GM23248 (cell line): ENCODE results near the gene PRR19. TPM values are rescaled to one million over a fixed set of nuclear protein-coding genes. Genes with fewer than 3 reads are reported as not detected.

ENCODE experiments used
- DNase-seq: peaks from one replicate; pipeline ENCODE4 v3.0.0-alpha.2; 2015
- H2AFZ ChIP-seq: fragments of 200-600 bp; sonication (generic); 2 replicates; pipeline ENCODE4 v1.6.1; 2016; ENCODE audit warnings: antibody characterized with exemption
- H3F3A ChIP-seq: fragments of 200-600 bp; sonication (generic); 2 replicates; pipeline ENCODE4 v1.6.1; 2016; ENCODE audit warnings: mild to moderate bottlenecking, antibody characterized with exemption, mixed run types; ENCODE audit not compliant: insufficient read depth
- H3K27ac ChIP-seq: fragments of 200-600 bp; sonication (generic); 2 replicates; pipeline ENCODE4 v1.5.1; 2016; ENCODE audit warnings: mild to moderate bottlenecking
- H3K27me3 ChIP-seq: fragments of 200-600 bp; sonication (generic); replicated peaks from 2 replicates; pipeline ENCODE4 v1.6.1; 2016; ENCODE audit warnings: mild to moderate bottlenecking; ENCODE audit not compliant: insufficient read depth
- H3K36me3 ChIP-seq: fragments of 200-600 bp; sonication (generic); 2 replicates; pipeline ENCODE4 v1.6.1; 2016; ENCODE audit warnings: low read depth, mild to moderate bottlenecking
- H3K4me1 ChIP-seq: fragments of 200-600 bp; sonication (generic); 2 replicates; pipeline ENCODE4 v1.6.1; 2016; ENCODE audit warnings: mild to moderate bottlenecking; ENCODE audit not compliant: insufficient read depth
- H3K4me2 ChIP-seq: fragments of 200-600 bp; sonication (generic); one replicate; pipeline ENCODE4 v1.6.1; 2016; ENCODE audit warnings: mild to moderate bottlenecking; ENCODE audit not compliant: unreplicated experiment
- H3K4me3 ChIP-seq: fragments of 200-600 bp; sonication (generic); 2 replicates; pipeline ENCODE4 v1.5.1; 2016; ENCODE audit warnings: mild to moderate bottlenecking
- H3K79me2 ChIP-seq: fragments of 200-600 bp; sonication (generic); 2 replicates; pipeline ENCODE4 v1.6.1; 2016; ENCODE audit warnings: mild to moderate bottlenecking; ENCODE audit not compliant: insufficient read depth
- H3K9ac ChIP-seq: fragments of 200-600 bp; sonication (generic); 2 replicates; pipeline ENCODE4 v1.6.1; 2016; ENCODE audit warnings: mild to moderate bottlenecking
- H3K9me2 ChIP-seq: fragments of 200-600 bp; sonication (generic); 2 replicates; pipeline ENCODE4 v1.6.1; 2016; ENCODE audit warnings: mixed run types, mild to moderate bottlenecking, moderate library complexity; ENCODE audit not compliant: insufficient read depth
- H3K9me3 ChIP-seq: fragments of 200-600 bp; sonication (generic); one replicate; pipeline ENCODE4 v1.6.1; 2017; ENCODE audit warnings: low read depth
- H4K20me1 ChIP-seq: fragments of 200-600 bp; sonication (generic); 2 replicates; pipeline ENCODE4 v1.6.0; 2016; ENCODE audit not compliant: insufficient read depth
- EZH2 ChIP-seq: fragments of 200-600 bp; sonication (generic); IDR thresholded peaks from 2 replicates; pipeline ENCODE4 v1.6.1; 2018; ENCODE audit warnings: antibody characterized with exemption, mild to moderate bottlenecking; ENCODE audit not compliant: insufficient read depth, poor library complexity, severe bottlenecking
- EZH2phosphoT487 ChIP-seq: fragments of 200-600 bp; sonication (generic); IDR thresholded peaks from 2 replicates; pipeline ENCODE4 v1.6.1; 2018; ENCODE audit warnings: antibody characterized with exemption, moderate library complexity, mild to moderate bottlenecking, low read depth; ENCODE audit not compliant: insufficient read depth
- WGBS, 2 experiments: methylation state at CpG; one replicate each; pipeline ENCODE4 v1.1.6; 2015 to 2017; ENCODE audit warnings: low lambda C conversion rate in 2 of 2, low coverage in 1 of 2; ENCODE audit errors: missing lambda C conversion rate in 2 of 2; 5-methylcytosine and 5-hydroxymethylcytosine counted together
- in situ Hi-C: fragments of 300-500 bp; cut with MboI; formaldehyde crosslinking; loops from 2 replicates; pipeline ENCODE4 v1.15.0; 2020
- polyA plus RNA-seq: library from polyadenylated mRNA; unstranded; fragments of >200 nt; fragmentation: Nextera tagmentation; extraction: Ambion mirVana; gene quantifications from 2 replicates; pipeline ENCODE4 v1.2.1, GENCODE V29; 2016
- total RNA-seq: library from RNA; depleted of rRNA; stranded (reverse); fragments of >200 nt; shearing (Covaris generic); gene quantifications from 2 replicates; pipeline ENCODE4 v1.2.3, GENCODE V29; 2014; rRNA removed

Gene PRR19, protein sequence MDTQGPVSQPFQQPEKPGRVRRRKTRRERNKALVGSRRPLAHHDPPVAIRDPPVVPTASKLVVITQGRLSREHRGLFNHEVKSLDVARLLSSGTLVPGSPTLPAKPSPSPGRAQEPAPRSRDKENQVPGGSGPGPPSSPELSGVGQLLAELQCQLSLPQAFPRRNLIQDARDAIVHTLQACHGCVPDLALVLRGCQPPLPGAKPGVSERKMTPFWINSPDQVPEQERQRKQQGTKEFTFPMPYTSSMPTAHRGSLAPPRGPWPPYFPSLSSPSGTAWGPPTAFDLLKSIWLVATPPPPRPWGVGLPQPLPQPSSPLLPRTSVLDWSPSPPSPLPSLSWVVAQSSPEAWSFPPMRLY
- total RNA-seq (1.1 TPM in 1 of 2 replicates, not detected in the other), polyA plus RNA-seq (0.84 and 1.1 TPM in 2 replicates)

DNA sequence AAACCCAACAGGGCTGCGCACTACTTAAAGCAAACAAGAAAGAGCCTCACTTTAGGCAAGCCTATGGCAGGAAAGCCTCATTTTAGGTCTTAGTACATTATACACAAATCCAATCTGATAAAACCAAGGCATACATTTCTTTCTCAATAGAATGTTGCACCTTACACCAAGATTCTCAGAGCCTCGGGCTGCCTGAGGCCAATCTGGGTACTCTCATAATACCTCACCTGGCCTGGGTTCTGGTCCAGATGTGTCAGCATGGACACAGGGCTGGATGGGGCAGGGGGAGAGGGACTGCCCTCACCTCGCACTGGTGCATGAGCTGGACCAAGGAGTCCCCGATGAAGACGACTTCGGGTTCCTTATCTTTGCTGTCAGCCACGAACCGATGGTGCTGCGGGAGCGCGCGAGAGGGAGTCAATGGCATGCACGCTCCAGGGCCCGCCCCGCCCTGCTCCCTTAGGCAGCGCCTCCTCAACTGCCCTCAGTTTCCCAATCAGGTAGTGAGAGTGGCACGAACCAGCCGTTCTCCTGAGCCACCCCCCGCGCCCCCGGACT, at the start of gene PRR19:
Gene PRR19 (plus strand): TSS at position 487 of the 558 bp plus-strand sequence. CDS start 7,453 bp downstream, outside the sequence.
- in situ Hi-C loops: no loop called here
- Histone ChIP-seq H3K9me2 (no peaks in the 10 kb centered on the region), H3K4me3 (peak within 1 kb of the TSS; percentile 74), H3K4me1 (no peaks in the 10 kb centered on the region), H3K9me3 (no peaks in the 10 kb centered on the region), H3K36me3 (no peaks in the 10 kb centered on the region), H3F3A (no peaks in the 10 kb centered on the region; the same call in 1 of the 2 replicates), H2AFZ (peak within 1 kb of the TSS; percentile 84), H3K27ac (no peak within 1 kb of the TSS), H3K4me2 (peak within 1 kb of the TSS; percentile 75), H3K9ac (peak within 1 kb of the TSS; percentile 64), H3K79me2 (no peaks in the 10 kb centered on the region), H3K27me3 (no peaks in the 10 kb centered on the region), H4K20me1 (no peaks in the 10 kb centered on the region)
- DNase-seq: peak; percentile 41
- WGBS, 2 experiments: 11 to 16% methylated on average over 16 to 21 of the region's 21 CpGs
- TF ChIP-seq EZH2 (no peak), EZH2phosphoT487 (no peak)

DNA sequence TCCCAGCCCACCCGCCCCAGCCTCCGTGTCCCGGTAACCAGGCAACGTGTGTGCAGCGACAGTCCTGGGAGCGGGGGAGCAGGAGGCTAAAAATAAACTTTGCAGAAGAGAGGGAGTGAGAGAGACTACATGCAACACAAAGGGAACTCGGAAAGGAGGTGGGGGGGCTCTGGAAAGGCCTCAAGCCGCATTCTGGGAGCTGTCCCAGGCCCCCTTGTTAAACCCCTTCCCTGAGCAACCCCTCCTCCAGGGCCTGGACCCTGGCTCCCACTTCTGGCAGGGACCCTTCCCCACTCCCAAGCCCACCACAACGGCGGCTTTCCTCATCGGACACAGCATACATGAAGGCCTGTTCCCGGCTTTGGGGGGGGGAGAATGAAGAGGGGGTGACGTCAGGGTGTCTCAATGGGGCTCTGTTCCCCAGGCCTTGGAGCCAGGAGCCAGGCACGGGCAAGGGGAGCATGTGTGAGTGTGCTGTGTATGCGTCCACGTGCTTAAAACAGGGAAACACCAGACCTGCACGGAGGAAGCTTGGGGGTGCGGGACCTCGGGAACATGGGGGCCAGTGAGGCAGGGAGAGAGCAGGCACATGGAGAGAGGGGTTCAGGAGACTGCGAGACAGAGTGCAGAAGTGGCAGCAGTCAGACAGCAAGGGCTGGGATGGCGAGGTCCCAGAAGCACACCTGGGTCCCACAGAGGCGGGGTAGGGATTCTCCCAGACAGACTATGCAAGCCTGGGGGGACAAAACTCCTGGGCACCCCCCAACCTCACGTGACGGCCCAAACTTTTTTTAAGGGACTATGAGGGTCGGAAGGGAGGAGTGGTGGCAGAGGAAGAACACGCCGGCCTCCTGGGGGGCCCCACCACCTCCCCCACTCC, 49.3 kb upstream of the PRR19 start:
- Histone ChIP-seq H3K4me3 (peak overlapping the region; percentile 83), H3K79me2 (peaks cover 68% of the 10 kb centered on the region), H3K36me3 (no peaks in the 10 kb centered on the region), H3F3A (peaks cover 13% of the 10 kb centered on the region), H3K9ac (peak overlapping the region; percentile 95), H3K27me3 (no peaks in the 10 kb centered on the region), H3K9me2 (no peaks in the 10 kb centered on the region), H3K9me3 (no peaks in the 10 kb centered on the region), H3K4me1 (peaks cover 23% of the 10 kb centered on the region), H3K27ac (peak overlapping the region; percentile 94), H2AFZ (no peak overlapping the region), H4K20me1 (no peaks in the 10 kb centered on the region), H3K4me2 (peak overlapping the region; percentile 93)
- in situ Hi-C loops: no loop called here
- DNase-seq: peak; percentile 87
- no peak for TF ChIP-seq EZH2phosphoT487
- TF ChIP-seq EZH2: no peak
- WGBS, 2 experiments: 2 to 3% methylated on average over 20 to 27 of the region's 27 CpGs

GRCh38 chr19:42253245-42254088, 48.5 kb upstream of the PRR19 start:
- peak overlapping the region; percentile 83 for H3K4me3 ChIP-seq
- no peak overlapping the region for H2AFZ ChIP-seq
- H3K36me3 ChIP-seq: no peaks in the 10 kb centered on the region
- peaks cover 61% of the 10 kb centered on the region for H3K79me2 ChIP-seq
- WGBS, 2 experiments: 1 to 2% methylated on average over 23 to 71 of the region's 71 CpGs
- H3K27me3 ChIP-seq: no peaks in the 10 kb centered on the region
- peak; percentile 72 for DNase-seq
- TF ChIP-seq EZH2phosphoT487 (no peak), EZH2 (no peak)
- peak overlapping the region; percentile 93 for H3K4me2 ChIP-seq
- peaks cover 23% of the 10 kb centered on the region for H3K4me1 ChIP-seq
- H3K9ac ChIP-seq: peak overlapping the region; percentile 95
- H3K27ac ChIP-seq: peak overlapping the region; percentile 94
- no peaks in the 10 kb centered on the region for H3K9me3 ChIP-seq
- H4K20me1 ChIP-seq: no peaks in the 10 kb centered on the region
- H3F3A ChIP-seq: peaks cover 13% of the 10 kb centered on the region
- H3K9me2 ChIP-seq: no peaks in the 10 kb centered on the region
- in situ Hi-C loops: no loop called here
